Epithelial cell of proximal tubule (primary cell): ENCODE measurements around the gene TSPAN10. TPM values are rescaled to one million over a fixed set of nuclear protein-coding genes. Genes with fewer than 3 reads are reported as not detected.
"Not testable (repeated sequence)": the region's sequence is repeated elsewhere in the genome, so short reads cannot be mapped to it uniquely, and the experiment has no call there.

ENCODE experiments used
- DNase-seq: peaks from one replicate; pipeline ENCODE4 v3.0.0-alpha.2; 2011; ENCODE audit warnings: low read depth
- H3K4me3 ChIP-seq: 2 replicates; pipeline ENCODE4 v1.5.1; 2011; ENCODE audit warnings: low read depth, mild to moderate bottlenecking, low read length
- CTCF ChIP-seq: conservative IDR thresholded peaks from 2 replicates; pipeline ENCODE4 v1.5.1; 2012; ENCODE audit warnings: low read depth, mild to moderate bottlenecking, low read length
- total RNA-seq: library from RNA; depleted of rRNA; stranded (reverse); fragments of >200 nt; gene quantifications from 2 replicates; pipeline ENCODE4 v1.2.3, GENCODE V29; 2015

Gene TSPAN10
- total RNA-seq, 1 donor from 2014 or later: 0.29 TPM

- no peak for DNase-seq
- TF ChIP-seq CTCF: no peak
- no peak overlapping the region for H3K4me3 ChIP-seq
Observed at GRCh38 chr17:81612172-81612970, 24.6 kb upstream of the TSPAN10 start.

- TF ChIP-seq CTCF: no peak
- no peak for DNase-seq
- no peak overlapping the region for H3K4me3 ChIP-seq
Observed at GRCh38 chr17:81615401-81615930, 21.5 kb upstream of the TSPAN10 start.

- DNase-seq: no peak
- no peak overlapping the region for H3K4me3 ChIP-seq
- no peak for TF ChIP-seq CTCF
Observed at GRCh38 chr17:81616877-81617276, 20.1 kb upstream of the TSPAN10 start.

- not testable (repeated sequence) for DNase-seq, H3K4me3 ChIP-seq
Observed at GRCh38 chr17:81618307-81618706, 18.7 kb upstream of the TSPAN10 start.

- no peak for TF ChIP-seq CTCF
- H3K4me3 ChIP-seq: no peak overlapping the region
- DNase-seq: no peak
Observed at GRCh38 chr17:81621494-81622130, 15.4 kb upstream of the TSPAN10 start.

GRCh38 chr17:81630274-81630673 lies 6.7 kb upstream of the TSPAN10 start:
- H3K4me3 ChIP-seq: no peak overlapping the region
- no peak for TF ChIP-seq CTCF
- DNase-seq: no peak

GRCh38 chr17:81631482-81631881 lies 5.5 kb upstream of the TSPAN10 start:
- TF ChIP-seq CTCF: no peak
- DNase-seq: no peak
- H3K4me3 ChIP-seq: no peak overlapping the region
